HG02610 (cell line): ENCODE results near the gene SMG5.
"Not testable (repeated sequence)": the region's sequence is repeated elsewhere in the genome, so short reads cannot be mapped to it uniquely, and the experiment has no call there.

ENCODE experiments used
- ATAC-seq: cut with Tn5 transposase; IDR thresholded peaks from one replicate; pipeline ENCODE4 v1.9.1; 2021; ENCODE audit warnings: mild to moderate bottlenecking, moderate library complexity; ENCODE audit not compliant: unreplicated experiment

The SMG5 gene, protein sequence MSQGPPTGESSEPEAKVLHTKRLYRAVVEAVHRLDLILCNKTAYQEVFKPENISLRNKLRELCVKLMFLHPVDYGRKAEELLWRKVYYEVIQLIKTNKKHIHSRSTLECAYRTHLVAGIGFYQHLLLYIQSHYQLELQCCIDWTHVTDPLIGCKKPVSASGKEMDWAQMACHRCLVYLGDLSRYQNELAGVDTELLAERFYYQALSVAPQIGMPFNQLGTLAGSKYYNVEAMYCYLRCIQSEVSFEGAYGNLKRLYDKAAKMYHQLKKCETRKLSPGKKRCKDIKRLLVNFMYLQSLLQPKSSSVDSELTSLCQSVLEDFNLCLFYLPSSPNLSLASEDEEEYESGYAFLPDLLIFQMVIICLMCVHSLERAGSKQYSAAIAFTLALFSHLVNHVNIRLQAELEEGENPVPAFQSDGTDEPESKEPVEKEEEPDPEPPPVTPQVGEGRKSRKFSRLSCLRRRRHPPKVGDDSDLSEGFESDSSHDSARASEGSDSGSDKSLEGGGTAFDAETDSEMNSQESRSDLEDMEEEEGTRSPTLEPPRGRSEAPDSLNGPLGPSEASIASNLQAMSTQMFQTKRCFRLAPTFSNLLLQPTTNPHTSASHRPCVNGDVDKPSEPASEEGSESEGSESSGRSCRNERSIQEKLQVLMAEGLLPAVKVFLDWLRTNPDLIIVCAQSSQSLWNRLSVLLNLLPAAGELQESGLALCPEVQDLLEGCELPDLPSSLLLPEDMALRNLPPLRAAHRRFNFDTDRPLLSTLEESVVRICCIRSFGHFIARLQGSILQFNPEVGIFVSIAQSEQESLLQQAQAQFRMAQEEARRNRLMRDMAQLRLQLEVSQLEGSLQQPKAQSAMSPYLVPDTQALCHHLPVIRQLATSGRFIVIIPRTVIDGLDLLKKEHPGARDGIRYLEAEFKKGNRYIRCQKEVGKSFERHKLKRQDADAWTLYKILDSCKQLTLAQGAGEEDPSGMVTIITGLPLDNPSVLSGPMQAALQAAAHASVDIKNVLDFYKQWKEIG

DNA sequence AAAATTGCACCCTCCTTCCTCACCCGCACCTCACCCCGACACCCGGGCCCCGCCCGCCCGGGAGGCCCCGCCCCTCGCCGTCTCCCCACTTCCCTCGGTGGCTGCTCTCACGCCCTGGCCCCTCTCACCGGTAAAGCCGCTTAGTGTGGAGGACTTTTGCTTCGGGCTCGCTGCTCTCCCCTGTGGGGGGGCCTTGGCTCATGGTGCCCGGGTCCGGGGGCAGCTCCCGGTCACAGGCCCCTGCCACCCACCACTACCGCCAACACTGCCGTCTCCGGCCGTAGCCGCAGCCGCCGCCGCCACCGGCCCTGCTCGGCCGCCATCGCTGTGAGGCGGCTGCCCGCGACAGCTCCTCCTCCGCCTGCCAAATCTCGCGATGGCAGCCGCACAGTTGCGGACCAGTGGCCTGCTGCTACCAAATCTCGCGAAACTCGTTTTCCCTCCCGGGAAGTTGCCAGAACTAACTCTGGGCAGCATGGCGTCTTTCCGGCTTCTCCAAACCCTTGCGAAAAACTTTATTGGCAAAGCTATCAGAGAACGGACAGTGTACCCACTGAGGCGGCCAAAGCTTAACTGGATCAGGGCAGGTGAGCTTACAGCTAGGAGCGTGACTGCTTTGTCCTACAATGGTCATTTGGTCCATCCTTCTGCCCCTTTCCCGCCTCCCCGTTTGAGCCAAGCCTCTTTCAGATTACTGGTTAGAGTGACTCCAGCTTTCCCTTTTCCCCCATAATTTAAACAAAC is at the start of gene SMG5:
TSS of gene SMG5 (minus strand) at position 347 of the 744 bp plus-strand sequence. CDS start at position 202, 145 bp downstream.
- peak; percentile 74 for ATAC-seq

- not testable (repeated sequence) for ATAC-seq
These were observed 40.6 kb upstream of the SMG5 start for GRCh38 chr1:156323179-156323578.

- ATAC-seq: no peak
These were observed 37.9 kb upstream of the SMG5 start for GRCh38 chr1:156320560-156320959.

DNA sequence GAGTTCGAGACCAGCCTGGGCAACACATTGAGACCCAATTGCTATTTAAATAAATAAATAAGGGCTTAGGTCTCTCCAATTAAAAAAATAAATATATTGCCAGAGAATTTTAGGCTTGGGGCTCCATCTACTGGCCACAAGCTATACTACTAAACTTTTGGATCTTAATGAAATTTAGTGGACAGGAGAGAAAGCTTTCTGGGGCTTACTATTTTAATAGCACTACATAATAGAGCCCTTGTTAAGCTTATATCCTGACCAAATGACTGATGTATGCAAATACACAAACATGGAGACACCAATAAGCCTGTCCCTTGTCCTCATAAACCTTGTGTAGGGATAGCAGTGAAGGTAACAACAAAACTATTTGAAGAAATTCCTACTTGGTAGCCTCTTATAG is 37.0 kb upstream of the SMG5 start:
- no peak for ATAC-seq

- ATAC-seq: no peak
These were observed 34.3 kb upstream of the SMG5 start for GRCh38 chr1:156316909-156317308.

DNA sequence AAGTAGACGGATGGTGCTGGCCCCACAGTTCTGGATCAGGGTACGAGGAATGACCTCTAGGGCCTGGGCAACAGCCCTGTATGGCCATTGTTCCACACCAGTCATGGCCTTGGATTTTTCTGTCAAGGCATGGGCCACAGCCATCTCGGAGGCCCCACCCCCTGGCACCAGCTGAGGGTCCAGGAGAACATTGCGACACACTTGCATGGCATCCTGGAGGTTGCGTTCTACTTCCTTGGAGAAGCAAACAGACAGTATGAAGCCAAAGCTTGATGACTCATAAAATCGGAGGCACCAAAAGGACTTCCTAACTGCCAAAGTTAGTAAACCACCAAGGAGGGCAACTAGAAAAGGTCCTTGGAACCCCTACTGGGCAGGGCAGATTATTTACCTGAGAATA is 28.3 kb upstream of the SMG5 start:
- no peak for ATAC-seq

GRCh38 chr1:156308078-156308477 is 25.5 kb upstream of the SMG5 start:
- no peak for ATAC-seq

DNA sequence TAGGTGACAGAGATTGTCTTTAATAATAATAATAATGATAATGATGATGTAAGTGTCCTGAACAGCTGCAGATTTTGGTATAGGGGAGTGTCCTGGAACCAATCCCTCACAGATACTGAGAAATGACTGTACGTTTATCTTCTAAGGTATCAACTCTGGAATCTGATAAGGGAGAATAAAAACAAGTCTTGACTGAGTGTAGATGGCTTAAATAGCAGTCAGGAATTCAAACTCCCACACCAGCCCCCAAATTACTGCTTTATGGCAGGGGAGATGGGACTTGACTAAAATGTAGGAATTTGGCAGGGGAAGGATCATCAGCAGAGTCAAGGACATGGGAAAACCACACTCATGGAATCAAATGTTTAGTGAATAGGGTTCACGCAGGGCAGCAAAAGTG is 22.6 kb upstream of the SMG5 start:
- ATAC-seq: no peak

DNA sequence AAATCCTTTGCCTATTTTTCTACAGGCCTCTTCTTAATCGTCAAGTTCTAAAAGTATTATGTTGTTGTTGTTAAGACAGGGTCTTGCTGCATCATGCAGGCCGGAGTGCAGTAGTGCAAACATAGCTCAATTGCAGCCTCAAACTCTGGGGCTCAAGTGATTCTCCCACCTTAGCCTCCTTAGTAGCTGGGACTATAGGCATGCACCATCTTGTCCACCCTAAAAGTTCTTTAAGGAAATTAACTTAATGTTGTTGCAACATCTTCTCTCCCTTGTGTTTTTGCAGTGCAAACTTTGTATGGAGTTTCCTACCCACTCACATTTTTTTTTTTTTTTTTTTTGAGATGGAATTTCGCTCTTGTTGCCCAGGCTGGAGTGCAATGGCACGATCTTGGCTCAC is 20.6 kb upstream of the SMG5 start:
- ATAC-seq: no peak

DNA sequence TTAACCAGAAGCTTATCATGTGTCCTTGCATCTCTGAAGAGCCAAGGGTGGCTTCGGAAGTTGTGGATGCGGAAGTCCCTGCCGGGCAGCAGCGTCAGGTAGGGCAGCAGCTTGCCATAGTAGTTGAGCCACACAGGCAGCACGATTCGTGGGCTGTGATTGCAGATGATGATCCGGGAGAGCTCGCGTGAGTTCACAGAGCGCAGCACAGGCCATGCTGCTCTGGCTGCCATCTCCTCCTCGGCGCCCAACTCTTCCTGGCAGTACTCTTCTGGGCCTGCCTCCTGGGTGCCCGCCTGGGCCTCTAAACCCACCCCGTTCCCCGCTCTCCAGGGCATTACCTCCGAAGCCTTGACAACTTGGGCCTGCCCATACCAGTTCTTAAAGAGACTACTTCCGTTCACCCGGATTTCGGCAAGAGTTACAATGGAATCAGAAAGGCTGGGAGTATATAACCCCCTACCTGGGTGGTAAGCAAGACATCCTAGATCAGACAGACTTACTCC is 16.3 kb upstream of the SMG5 start, which contains the start of gene VHLL:
TSS of gene VHLL (minus strand) at position 456 of the 506 bp plus-strand sequence. CDS start at position 338, 118 bp downstream.
- ATAC-seq: no peak

DNA sequence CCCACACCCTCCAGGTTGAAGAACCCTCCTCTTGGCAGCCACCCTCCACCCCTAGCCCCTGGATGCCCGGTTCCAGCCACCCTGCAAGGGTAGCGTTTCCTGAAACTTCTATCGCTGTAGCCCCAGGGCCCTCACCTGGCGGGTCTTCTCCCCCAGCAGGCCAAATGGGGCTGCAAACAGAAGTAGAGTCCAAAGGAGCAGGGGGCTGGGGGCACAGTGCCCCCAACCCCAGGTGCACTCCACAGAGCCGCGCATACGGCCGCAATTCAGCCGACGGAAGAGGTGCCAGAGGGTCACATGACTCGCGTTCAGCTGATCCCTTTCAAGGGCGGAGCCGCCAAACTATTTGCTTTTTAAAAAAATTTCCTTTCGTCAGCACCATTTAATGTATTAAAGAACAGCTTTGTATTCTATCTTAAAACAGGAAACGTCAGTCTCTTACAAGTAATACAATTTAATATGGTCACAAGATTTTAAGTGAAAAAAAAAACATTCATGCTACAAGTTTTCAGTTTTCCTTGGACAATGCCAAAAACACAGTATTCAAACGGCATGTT is 12.8 kb upstream of the SMG5 start, which contains the start of gene GLMP:
TSS of gene GLMP (minus strand) at position 289 of the 557 bp plus-strand sequence. CDS start at position 255, 34 bp downstream.
- ATAC-seq: no peak

- no peak for ATAC-seq
These were observed 11.3 kb upstream of the SMG5 start for GRCh38 chr1:156293895-156294294.

- no peak for ATAC-seq
These were observed 10.4 kb upstream of the SMG5 start for GRCh38 chr1:156293098-156293434.

- peak; percentile 73 for ATAC-seq
These were observed 8.8 kb upstream of the SMG5 start for GRCh38 chr1:156291226-156292061.

- ATAC-seq: no peak
These were observed 7.2 kb upstream of the SMG5 start for GRCh38 chr1:156289857-156290256.

GRCh38 chr1:156286061-156286460 is 3.4 kb upstream of the SMG5 start:
- ATAC-seq: no peak

- no peak for ATAC-seq
These were observed 2.8 kb upstream of the SMG5 start for GRCh38 chr1:156285437-156285836.

- no peak for ATAC-seq
These were observed 2.1 kb upstream of the SMG5 start for GRCh38 chr1:156284757-156285156.

DNA sequence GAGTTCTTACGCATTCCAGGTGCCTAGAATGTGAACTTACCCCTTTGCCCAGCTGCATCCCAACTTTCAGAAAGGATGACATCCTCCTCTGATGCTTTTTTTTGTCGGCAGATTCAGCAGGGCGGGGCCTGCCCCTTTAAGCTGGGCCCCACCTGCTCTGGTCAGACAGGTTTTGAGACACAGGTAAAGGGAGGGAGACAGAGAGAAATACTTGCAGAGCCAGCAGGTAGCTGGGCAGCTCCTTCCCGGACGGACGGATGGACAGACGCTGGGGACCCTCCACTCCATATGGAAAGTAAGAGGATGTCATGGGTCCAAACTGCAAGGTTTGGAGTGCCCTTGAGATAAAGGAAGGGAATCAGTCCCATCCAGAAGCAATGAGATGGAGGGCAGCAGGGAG is 1.5 kb upstream of the SMG5 start, which contains the start of gene TMEM79:
TSS of gene TMEM79 (plus strand) at position 214 of the 400 bp plus-strand sequence. CDS start 902 bp downstream, outside the sequence.
- ATAC-seq: no peak
